ENCODE results near the gene RELL1. TPM values are rescaled to one million over a fixed set of nuclear protein-coding genes. Genes with fewer than 3 reads are reported as not detected.

Gene RELL1
- total RNA-seq, 1 donor: 62.3 TPM

DNA sequence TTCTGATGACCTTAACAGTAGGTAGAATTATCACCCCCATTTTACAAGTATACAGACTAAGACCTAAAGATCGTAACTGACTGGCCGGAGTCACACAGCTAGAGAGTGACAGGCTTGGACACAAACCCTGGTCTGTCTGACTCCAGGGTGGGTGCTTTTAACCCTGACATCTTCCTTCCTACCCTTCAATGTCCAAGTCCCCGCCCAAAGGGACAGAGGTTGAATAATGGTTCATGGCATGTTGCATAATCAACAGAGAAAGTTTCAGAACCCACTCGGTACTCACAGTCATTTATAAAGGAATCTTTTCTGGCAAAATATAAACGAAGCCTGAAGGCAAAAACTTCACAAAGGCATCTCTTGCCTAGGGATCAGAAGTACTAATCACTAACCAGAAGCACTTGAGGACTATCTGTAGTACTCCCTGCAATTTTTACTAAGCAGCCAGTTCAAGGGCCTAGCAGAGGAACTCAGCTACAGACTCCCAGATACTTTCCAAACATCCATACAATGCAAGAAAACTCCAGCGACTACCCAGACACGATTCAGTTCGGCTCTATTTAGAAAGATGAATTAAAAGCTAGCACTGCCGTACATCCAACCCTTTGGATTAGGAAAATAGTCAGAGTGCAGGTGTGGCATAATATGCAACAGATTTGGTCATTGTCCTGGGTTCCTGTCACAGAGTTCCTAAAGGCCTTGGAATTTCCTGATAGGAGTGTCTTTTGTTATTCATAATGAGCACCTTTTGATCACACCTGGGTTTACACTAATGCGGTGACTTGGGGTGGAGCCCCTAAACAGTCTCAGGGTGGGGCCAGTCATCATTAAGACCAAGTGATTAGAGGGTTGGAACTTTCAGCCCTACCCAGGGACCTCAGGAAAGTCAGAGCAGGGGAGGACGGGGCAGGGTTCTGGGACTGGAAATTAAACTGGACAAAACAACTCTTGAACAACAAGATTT, 44.0 kb downstream of the RELL1 start:
- H3K9me3 ChIP-seq (ENCODE audit: low read depth, low read length): no peaks in the 10 kb centered on the region
- no peak overlapping the region for H3K4me3 ChIP-seq (ENCODE audit: low read length)
- H3K4me1 ChIP-seq (ENCODE audit: insufficient read depth, low read length): peaks cover 9% of the 10 kb centered on the region
- H3K27me3 ChIP-seq (ENCODE audit: insufficient read depth, low read length): no peaks in the 10 kb centered on the region

DNA sequence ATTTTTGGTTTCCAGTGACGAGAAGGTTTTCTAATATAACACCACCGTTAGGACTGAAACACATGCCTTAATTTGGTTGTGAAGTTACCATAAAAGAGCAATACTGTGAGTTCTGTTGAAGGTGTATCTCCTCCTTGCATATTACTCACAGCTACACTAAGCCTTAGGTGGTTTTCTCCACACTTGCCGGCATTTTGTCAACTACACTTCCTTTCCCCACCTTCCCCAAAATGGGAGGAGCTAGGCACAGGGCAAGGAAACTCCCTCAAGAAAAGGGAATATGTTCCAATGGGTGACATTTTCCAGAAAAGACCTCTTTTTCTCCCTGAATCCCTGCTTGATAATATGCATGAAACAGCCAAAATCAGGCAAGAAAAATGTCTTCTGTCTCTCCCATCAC, 44.8 kb downstream of the RELL1 start:
- Histone ChIP-seq H3K9me3 (ENCODE audit: low read depth, low read length) (no peaks in the 10 kb centered on the region), H3K27me3 (ENCODE audit: insufficient read depth, low read length) (no peaks in the 10 kb centered on the region), H3K4me1 (ENCODE audit: insufficient read depth, low read length) (peaks cover 9% of the 10 kb centered on the region), H3K4me3 (ENCODE audit: low read length) (no peak overlapping the region)

DNA sequence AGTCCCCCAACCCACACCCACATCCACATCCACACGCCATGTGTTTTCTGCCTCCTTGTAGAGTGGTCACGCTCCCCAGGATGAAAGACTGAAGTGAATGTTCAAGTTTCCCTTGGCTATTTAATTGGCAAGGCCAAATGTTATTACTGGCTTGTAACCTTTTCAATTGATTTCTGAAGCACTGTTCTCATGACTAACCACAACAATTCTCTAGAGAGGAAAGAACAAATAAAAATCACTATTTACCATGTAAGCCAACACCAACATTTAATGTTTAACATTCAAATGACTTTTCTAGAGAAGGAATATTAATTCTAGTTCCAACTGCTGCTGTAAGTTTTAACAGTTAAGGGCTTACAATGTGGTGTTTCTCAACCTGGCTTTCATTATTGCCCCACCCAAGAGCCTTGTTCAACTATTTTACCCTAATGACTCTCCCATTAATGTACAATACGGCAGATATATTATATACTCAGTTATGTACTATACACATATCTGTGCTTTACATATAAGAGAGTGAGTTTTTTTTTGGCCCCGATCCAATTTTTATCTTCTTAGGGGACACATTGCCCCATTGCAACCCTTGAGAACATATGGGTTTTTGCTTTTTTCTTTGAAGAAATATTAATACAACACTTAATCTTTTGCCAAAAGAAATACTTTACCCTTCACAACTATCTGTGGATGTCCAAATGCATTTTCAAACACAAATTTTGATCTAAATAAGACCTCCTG, 46.5 kb downstream of the RELL1 start:
- Histone ChIP-seq H3K4me1 (ENCODE audit: insufficient read depth, low read length) (peaks cover 9% of the 10 kb centered on the region), H3K27me3 (ENCODE audit: insufficient read depth, low read length) (no peaks in the 10 kb centered on the region), H3K9me3 (ENCODE audit: low read depth, low read length) (no peaks in the 10 kb centered on the region), H3K4me3 (ENCODE audit: low read length) (no peak overlapping the region)

- no peaks in the 10 kb centered on the region for H3K27me3 ChIP-seq (ENCODE audit: insufficient read depth, low read length)
- H3K4me1 ChIP-seq (ENCODE audit: insufficient read depth, low read length): no peaks in the 10 kb centered on the region
- no peak overlapping the region for H3K4me3 ChIP-seq (ENCODE audit: low read length)
- H3K9me3 ChIP-seq (ENCODE audit: low read depth, low read length): no peaks in the 10 kb centered on the region
Observed at GRCh38 chr4:37635155-37635554, 51.0 kb downstream of the RELL1 start.

DNA sequence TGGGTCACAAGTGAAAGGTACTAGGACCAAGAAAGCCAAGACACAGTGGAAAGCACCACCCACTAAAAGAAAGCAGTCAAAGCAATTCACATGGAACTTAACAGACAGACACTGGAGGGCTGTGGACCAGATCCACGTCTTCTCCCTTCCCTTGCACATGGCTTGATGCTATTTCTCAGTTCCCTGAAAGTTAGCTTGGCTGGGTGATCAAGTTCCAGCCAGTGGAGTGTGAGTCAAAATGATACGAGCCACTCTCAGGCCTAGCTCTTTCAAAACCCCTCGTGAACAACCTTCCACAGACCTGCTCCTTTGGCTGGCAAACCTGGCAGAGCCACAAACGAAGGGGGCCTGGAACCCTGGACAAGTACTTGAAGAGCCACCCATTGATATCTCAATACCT, 52.0 kb downstream of the RELL1 start:
- Histone ChIP-seq H3K27me3 (ENCODE audit: insufficient read depth, low read length) (no peaks in the 10 kb centered on the region), H3K9me3 (ENCODE audit: low read depth, low read length) (no peaks in the 10 kb centered on the region), H3K4me1 (ENCODE audit: insufficient read depth, low read length) (no peaks in the 10 kb centered on the region), H3K4me3 (ENCODE audit: low read length) (no peak overlapping the region)

- Histone ChIP-seq H3K4me3 (ENCODE audit: low read length) (no peak overlapping the region), H3K27me3 (ENCODE audit: insufficient read depth, low read length) (no peaks in the 10 kb centered on the region)
Observed at GRCh38 chr4:37632836-37633235, 53.3 kb downstream of the RELL1 start.

DNA sequence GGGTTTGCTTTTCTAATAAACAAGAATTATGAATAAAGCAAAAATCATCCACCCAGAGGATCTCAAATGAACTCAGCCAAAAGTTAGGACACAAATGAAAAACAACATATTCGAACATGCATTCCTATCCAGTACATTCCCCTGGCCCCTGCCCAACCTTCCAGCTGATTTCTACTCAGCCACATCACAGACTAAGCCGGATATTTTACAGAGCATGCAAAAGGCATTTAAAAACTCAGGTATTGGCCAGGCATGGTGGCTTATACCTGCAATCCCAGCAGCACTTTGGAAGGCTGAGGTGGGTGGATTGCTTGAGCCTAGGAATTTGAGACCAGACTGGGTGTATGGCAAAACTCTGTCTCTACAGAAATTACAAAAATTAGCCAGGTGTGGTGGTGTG, 54.6 kb downstream of the RELL1 start:
- Histone ChIP-seq H3K4me1 (ENCODE audit: insufficient read depth, low read length) (no peaks in the 10 kb centered on the region), H3K27me3 (ENCODE audit: insufficient read depth, low read length) (no peaks in the 10 kb centered on the region), H3K4me3 (ENCODE audit: low read length) (no peak overlapping the region), H3K9me3 (ENCODE audit: low read depth, low read length) (no peaks in the 10 kb centered on the region)

More at GRCh38 chr4:37632836-37633235, 53.3 kb downstream of the RELL1 start:
- Histone ChIP-seq H3K4me1 (ENCODE audit: insufficient read depth, low read length) (no peaks in the 10 kb centered on the region), H3K9me3 (ENCODE audit: low read depth, low read length) (no peaks in the 10 kb centered on the region)

GRCh38 chr4:37629713-37630112, 56.5 kb downstream of the RELL1 start:
- no peak overlapping the region for H3K4me3 ChIP-seq (ENCODE audit: low read length)
- no peaks in the 10 kb centered on the region for H3K27me3 ChIP-seq (ENCODE audit: insufficient read depth, low read length)
- H3K4me1 ChIP-seq (ENCODE audit: insufficient read depth, low read length): no peaks in the 10 kb centered on the region
- H3K9me3 ChIP-seq (ENCODE audit: low read depth, low read length): no peaks in the 10 kb centered on the region

- Histone ChIP-seq H3K9me3 (ENCODE audit: low read depth, low read length) (no peaks in the 10 kb centered on the region), H3K27me3 (ENCODE audit: insufficient read depth, low read length) (no peaks in the 10 kb centered on the region), H3K4me1 (ENCODE audit: insufficient read depth, low read length) (no peaks in the 10 kb centered on the region), H3K4me3 (ENCODE audit: low read length) (no peak overlapping the region)
Observed at GRCh38 chr4:37628977-37629609, 57.1 kb downstream of the RELL1 start.

DNA sequence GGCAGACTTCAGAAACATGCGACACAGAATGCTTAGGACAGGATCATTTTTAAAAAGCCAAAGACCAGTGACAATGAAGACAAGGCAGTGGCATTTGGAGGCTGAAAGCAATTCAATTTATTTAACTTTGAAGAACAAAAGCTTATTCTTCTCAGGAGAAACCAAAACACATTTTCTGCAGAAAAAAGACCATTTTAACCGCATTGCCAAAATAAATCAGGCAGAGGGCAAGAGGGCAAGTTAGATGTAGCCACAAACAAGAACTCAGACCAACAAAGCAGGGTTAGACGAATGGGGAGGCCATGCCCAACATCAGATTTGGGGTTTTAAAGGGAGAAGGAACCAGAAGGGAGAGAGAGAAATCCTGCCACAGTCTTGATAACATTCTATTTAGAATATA, 58.9 kb downstream of the RELL1 start:
- H3K4me3 ChIP-seq (ENCODE audit: low read length): no peak overlapping the region
- no peaks in the 10 kb centered on the region for H3K4me1 ChIP-seq (ENCODE audit: insufficient read depth, low read length)
- no peaks in the 10 kb centered on the region for H3K27me3 ChIP-seq (ENCODE audit: insufficient read depth, low read length)
- no peaks in the 10 kb centered on the region for H3K9me3 ChIP-seq (ENCODE audit: low read depth, low read length)

GRCh38 chr4:37625499-37625898, 60.7 kb downstream of the RELL1 start:
- Histone ChIP-seq H3K4me3 (ENCODE audit: low read length) (no peak overlapping the region), H3K27me3 (ENCODE audit: insufficient read depth, low read length) (no peaks in the 10 kb centered on the region), H3K4me1 (ENCODE audit: insufficient read depth, low read length) (no peaks in the 10 kb centered on the region), H3K9me3 (ENCODE audit: low read depth, low read length) (no peaks in the 10 kb centered on the region)

GRCh38 chr4:37623940-37624339, 62.2 kb downstream of the RELL1 start:
- H3K4me1 ChIP-seq (ENCODE audit: insufficient read depth, low read length): no peaks in the 10 kb centered on the region
- H3K27me3 ChIP-seq (ENCODE audit: insufficient read depth, low read length): no peaks in the 10 kb centered on the region
- H3K9me3 ChIP-seq (ENCODE audit: low read depth, low read length): no peaks in the 10 kb centered on the region
- H3K4me3 ChIP-seq (ENCODE audit: low read length): no peak overlapping the region

DNA sequence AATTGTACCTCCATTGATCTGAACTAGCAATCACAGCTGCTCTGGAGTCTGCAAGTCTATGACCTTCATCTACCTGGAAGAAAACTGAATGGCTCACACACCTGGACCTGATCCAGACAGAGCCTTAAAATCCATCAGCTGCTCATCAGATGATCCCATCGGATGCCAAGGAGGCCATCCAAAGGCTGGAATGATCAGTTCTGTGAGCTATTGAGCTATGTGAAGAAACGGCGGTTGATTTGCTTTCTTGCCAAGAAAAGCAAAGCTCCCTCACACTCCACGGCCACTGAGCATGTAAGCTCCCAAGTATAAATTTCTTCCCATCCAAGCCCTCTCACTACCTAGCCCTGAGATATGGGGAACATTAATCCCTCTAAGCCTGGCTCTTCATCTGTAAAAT, 63.1 kb downstream of the RELL1 start:
- no peaks in the 10 kb centered on the region for H3K4me1 ChIP-seq (ENCODE audit: insufficient read depth, low read length)
- H3K4me3 ChIP-seq (ENCODE audit: low read length): no peak overlapping the region
- H3K27me3 ChIP-seq (ENCODE audit: insufficient read depth, low read length): no peaks in the 10 kb centered on the region
- no peaks in the 10 kb centered on the region for H3K9me3 ChIP-seq (ENCODE audit: low read depth, low read length)

- Histone ChIP-seq H3K4me3 (ENCODE audit: low read length) (no peak overlapping the region), H3K9me3 (ENCODE audit: low read depth, low read length) (no peaks in the 10 kb centered on the region)
Observed at GRCh38 chr4:37620176-37620575, 66.0 kb downstream of the RELL1 start.

GRCh38 chr4:37615720-37616063, 70.5 kb downstream of the RELL1 start:
- H3K4me1 ChIP-seq (ENCODE audit: insufficient read depth, low read length): peaks cover under 1% of the 10 kb centered on the region
- H3K27me3 ChIP-seq (ENCODE audit: insufficient read depth, low read length): no peaks in the 10 kb centered on the region
- no peaks in the 10 kb centered on the region for H3K9me3 ChIP-seq (ENCODE audit: low read depth, low read length)
- no peak overlapping the region for H3K4me3 ChIP-seq (ENCODE audit: low read length)

More at GRCh38 chr4:37620176-37620575, 66.0 kb downstream of the RELL1 start:
- Histone ChIP-seq H3K27me3 (ENCODE audit: insufficient read depth, low read length) (no peaks in the 10 kb centered on the region), H3K4me1 (ENCODE audit: insufficient read depth, low read length) (no peaks in the 10 kb centered on the region)
